GM23338 (cell line): ENCODE results near the gene PRDM7. TPM values are rescaled to one million over a fixed set of nuclear protein-coding genes. Genes with fewer than 3 reads are reported as not detected.
"Not testable (repeated sequence)": the region's sequence is repeated elsewhere in the genome, so short reads cannot be mapped to it uniquely, and the experiment has no call there.

Experiments used
- ATAC-seq: fragments of 200-7000 bp; cut with Tn5 transposase; 3 replicates; pipeline ENCODE4 v1.9.1; 2020
- DNase-seq: peaks from one replicate; pipeline ENCODE4 v3.0.0-alpha.2; 2015; ENCODE audit warnings: low spot score
- H2AFZ ChIP-seq: fragments of 200-600 bp; sonication (generic); 2 replicates; pipeline ENCODE4 v1.8.0; 2016; ENCODE audit warnings: antibody characterized with exemption, mild to moderate bottlenecking, moderate library complexity
- H3F3A ChIP-seq: fragments of 200-600 bp; sonication (generic); replicated peaks from 2 replicates; pipeline ENCODE4 v1.8.0; 2017; ENCODE audit warnings: antibody characterized with exemption, mixed run types, low read depth
- H3K27ac ChIP-seq: fragments of 200-600 bp; sonication (generic); 2 replicates; pipeline ENCODE4 v1.6.1; 2016; ENCODE audit warnings: low read depth
- H3K27me3 ChIP-seq: fragments of 200-600 bp; sonication (generic); 2 replicates; pipeline ENCODE4 v1.8.0; 2016; ENCODE audit warnings: mild to moderate bottlenecking, mixed run types, moderate library complexity; ENCODE audit not compliant: insufficient read depth
- H3K36me3 ChIP-seq: fragments of 200-600 bp; sonication (generic); 2 replicates; pipeline ENCODE4 v1.8.0; 2016; ENCODE audit warnings: mild to moderate bottlenecking; ENCODE audit not compliant: insufficient read depth
- H3K4me1 ChIP-seq: fragments of 200-600 bp; sonication (generic); 2 replicates; pipeline ENCODE4 v1.8.0; 2016; ENCODE audit warnings: mild to moderate bottlenecking, moderate library complexity; ENCODE audit not compliant: insufficient read depth
- H3K4me2 ChIP-seq: fragments of 200-600 bp; sonication (generic); 2 replicates; pipeline ENCODE4 v1.7.1; 2017; ENCODE audit warnings: mixed run types
- H3K4me3 ChIP-seq: fragments of 200-600 bp; sonication (generic); 2 replicates; pipeline ENCODE4 v1.6.1; 2016; ENCODE audit warnings: mixed run types
- H3K79me2 ChIP-seq: fragments of 200-600 bp; sonication (generic); replicated peaks from 2 replicates; pipeline ENCODE4 v1.8.0; 2017; ENCODE audit warnings: mild to moderate bottlenecking; ENCODE audit not compliant: insufficient read depth
- H3K9me2 ChIP-seq: fragments of 200-600 bp; sonication (generic); 2 replicates; pipeline ENCODE4 v1.8.0; 2017; ENCODE audit not compliant: insufficient read depth
- H4K20me1 ChIP-seq: fragments of 200-600 bp; sonication (generic); replicated peaks from 2 replicates; pipeline ENCODE4 v1.8.0; 2017; ENCODE audit warnings: mild to moderate bottlenecking; ENCODE audit not compliant: insufficient read depth
- H3K27ac Mint-ChIP-seq: 2 replicates; pipeline ENCODE4 v1.8.0; 2020; ENCODE audit warnings: inconsistent platforms, mild to moderate bottlenecking, moderate library complexity, mixed read lengths
- H3K27me3 Mint-ChIP-seq: 3 replicates; pipeline ENCODE4 v1.8.0; 2022; ENCODE audit warnings: low read depth, mild to moderate bottlenecking, moderate library complexity, mixed read lengths, inconsistent platforms; ENCODE audit not compliant: insufficient read depth, poor library complexity
- H3K36me3 Mint-ChIP-seq: 3 replicates; pipeline ENCODE4 v1.8.0; 2021; ENCODE audit warnings: low read depth, mild to moderate bottlenecking, inconsistent platforms, moderate library complexity, mixed read lengths
- H3K4me1 Mint-ChIP-seq: 3 replicates; pipeline ENCODE4 v1.8.0; 2020; ENCODE audit warnings: mild to moderate bottlenecking, inconsistent platforms, mixed read lengths
- H3K4me3 Mint-ChIP-seq: 3 replicates; pipeline ENCODE4 v1.8.0; 2021; ENCODE audit warnings: moderate library complexity, mild to moderate bottlenecking, inconsistent platforms, mixed read lengths
- H3K9me3 Mint-ChIP-seq: 3 replicates; pipeline ENCODE4 v1.8.0; 2020; ENCODE audit warnings: moderate library complexity, mild to moderate bottlenecking, inconsistent platforms, mixed read lengths
- CREB1 ChIP-seq: fragments of 250-450 bp; sonication (Bioruptor Pico); IDR thresholded peaks from 2 replicates; pipeline ENCODE4 v1.5.0; 2020; ENCODE audit warnings: low read depth, mild to moderate bottlenecking, moderate library complexity
- CTCF ChIP-seq, 2 experiments: fragments of 200-600 bp in 1 of 2; sonication (generic) in 1 of 2; conservative IDR thresholded peaks; 2 replicates each; pipeline versions ENCODE4 v1.5.1 to v1.6.1; 2016 to 2017; ENCODE audit warnings: antibody characterized with exemption in 2 of 2, low read depth in 2 of 2, mild to moderate bottlenecking in 2 of 2, moderate library complexity in 1 of 2
- ETS1 ChIP-seq: IDR thresholded peaks from 2 replicates; pipeline ENCODE4 v1.6.1; 2016; ENCODE audit warnings: antibody characterized with exemption
- NANOG ChIP-seq: IDR thresholded peaks from 2 replicates; pipeline ENCODE4 v1.6.1; 2016; ENCODE audit warnings: antibody characterized with exemption, borderline replicate concordance
- POLR2AphosphoS5 ChIP-seq: IDR thresholded peaks from 2 replicates; pipeline ENCODE4 v1.6.1; 2016; ENCODE audit warnings: antibody characterized with exemption, low read depth
- ZNF114 ChIP-seq: fragments of 250-450 bp; sonication (Bioruptor Pico); IDR thresholded peaks from 2 replicates; pipeline ENCODE4 v1.5.0; 2020; ENCODE audit warnings: mild to moderate bottlenecking, moderate library complexity
- ZNF462 ChIP-seq: fragments of 250-450 bp; sonication (Bioruptor Pico); IDR thresholded peaks from 2 replicates; pipeline ENCODE4 v1.5.0; 2020; ENCODE audit warnings: mild to moderate bottlenecking, moderate library complexity
- long read RNA-seq: library from polyadenylated mRNA; unstranded; transcript quantifications from one replicate; pipeline ENCODE4 v2.0.0, GENCODE V29; 2020; ENCODE audit not compliant: unreplicated experiment
- polyA plus RNA-seq: library from polyadenylated mRNA; unstranded; fragments of >200 nt; fragmentation: Nextera tagmentation; extraction: Ambion mirVana; gene quantifications from 2 replicates; pipeline ENCODE4 v1.2.1, GENCODE V29; 2016
- total RNA-seq: library from RNA; depleted of rRNA; stranded (reverse); fragments of >200 nt; shearing (Covaris generic); gene quantifications from 2 replicates; pipeline ENCODE4 v1.2.3, GENCODE V29; 2014; rRNA removed

PRDM7 gene
- total RNA-seq (not detected in 2 replicates), polyA plus RNA-seq (0.08 TPM in 1 of 2 replicates, not detected in the other)
- long read RNA-seq: 0 reads

GRCh38 chr16:90077240-90077756 is at the start of gene PRDM7:
PRDM7 (minus strand) TSS chr16:90077331; CDS start chr16:90075910, 1,421 bp downstream.
- Histone ChIP-seq H3K79me2 (no peaks in the 10 kb centered on the region), H3K4me3 (peak within 1 kb of the TSS; percentile 73), H3K36me3 (no peaks in the 10 kb centered on the region), H2AFZ (peak within 1 kb of the TSS; percentile 85), H3K9me2 (no peaks in the 10 kb centered on the region), H3F3A (no peaks in the 10 kb centered on the region), H3K4me1 (peaks cover 8% of the 10 kb centered on the region; the same call in 1 of the 2 replicates), H3K4me2 (peak within 1 kb of the TSS; percentile 91), H3K27me3 (peaks cover 37% of the 10 kb centered on the region), H3K27ac (no peak within 1 kb of the TSS), H4K20me1 (no peaks in the 10 kb centered on the region)
- Mint-ChIP-seq H3K27me3 (peaks cover 44% of the 10 kb centered on the region), H3K9me3 (peaks cover 12% of the 10 kb centered on the region; the same call in 2 of the 3 replicates), H3K27ac (peak within 1 kb of the TSS; percentile 87), H3K4me1 (peaks cover 13% of the 10 kb centered on the region), H3K36me3 (no peaks in the 10 kb centered on the region), H3K4me3 (peak within 1 kb of the TSS; percentile 74)
- ATAC-seq: peak; percentile 91
- peak; percentile 98 for DNase-seq
- TF ChIP-seq CREB1 (0 out of 2 replicates have a peak, but pooled peaks have one; percentile 19), ZNF462 (CRISPR knock-in tag) (no peak), POLR2AphosphoS5 (peak; percentile 85), NANOG (no peak), CTCF (conservative IDR thresholded peaks at IDR 0.05; ENCODE audit: low read depth in 2 of 2) (no peak), ETS1 (no peak), ZNF114 (no peak)

- not testable (repeated sequence) for H3K27ac ChIP-seq, H3K4me3 Mint-ChIP-seq, H3K79me2 ChIP-seq, H2AFZ ChIP-seq, H3K27ac Mint-ChIP-seq, H3K4me3 ChIP-seq, H3K27me3 ChIP-seq, H3K4me1 Mint-ChIP-seq, H3K36me3 Mint-ChIP-seq, DNase-seq, H3K27me3 Mint-ChIP-seq, H3F3A ChIP-seq, H3K36me3 ChIP-seq, ATAC-seq, H4K20me1 ChIP-seq, H3K4me2 ChIP-seq, H3K9me3 Mint-ChIP-seq, H3K4me1 ChIP-seq, H3K9me2 ChIP-seq
Observed at GRCh38 chr16:90121846-90122245, 44.7 kb upstream of the PRDM7 start.

GRCh38 chr16:90107617-90108016 is 30.5 kb upstream of the PRDM7 start:
- not testable (repeated sequence) for H3K4me3 ChIP-seq, H3K4me3 Mint-ChIP-seq, H3K27me3 Mint-ChIP-seq, H3K9me2 ChIP-seq, H3K4me1 Mint-ChIP-seq, H3K36me3 Mint-ChIP-seq, H3K27ac ChIP-seq, H3K9me3 Mint-ChIP-seq, DNase-seq, ATAC-seq, H3K27ac Mint-ChIP-seq, H3K79me2 ChIP-seq, H3K4me1 ChIP-seq, H3F3A ChIP-seq, H4K20me1 ChIP-seq, H3K4me2 ChIP-seq, H2AFZ ChIP-seq, H3K27me3 ChIP-seq, H3K36me3 ChIP-seq
